GM19438 (cell line): Measurements from ENCODE around the gene CLNK.
A peak's percentile ranks its signal among the peaks of the same experiment; 100 is the strongest.

Source experiments
- ATAC-seq: cut with Tn5 transposase; IDR thresholded peaks from one replicate; pipeline ENCODE4 v1.9.1; 2021; ENCODE audit warnings: low read depth; ENCODE audit not compliant: unreplicated experiment

Gene CLNK

DNA sequence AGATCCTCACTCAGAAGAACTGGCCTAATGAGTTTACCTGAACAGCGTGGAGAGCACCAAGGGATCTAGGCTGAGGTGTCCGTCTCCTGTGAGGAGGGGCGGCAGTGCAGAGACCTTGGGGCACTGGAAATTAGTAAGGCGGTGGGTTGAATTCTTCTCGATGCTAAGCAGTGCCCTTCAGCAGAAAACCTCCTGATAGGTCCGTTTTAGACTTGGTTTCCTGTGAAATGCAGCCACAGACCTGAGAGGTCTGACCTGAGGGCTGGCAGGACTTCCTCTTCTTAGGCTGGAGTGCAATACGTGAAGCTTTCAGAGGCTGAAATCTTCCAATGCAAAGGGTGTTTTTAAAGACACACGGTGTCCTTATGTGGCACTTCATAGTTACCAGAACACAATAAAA, at the start of gene CLNK:
TSS of gene CLNK (minus strand) at position 138 of the 400 bp plus-strand sequence. CDS start 16,899 bp downstream, outside the sequence.
- ATAC-seq: peak; percentile 75

GRCh38 chr4:10733481-10734062, 49.0 kb upstream of the CLNK start:
- no peak for ATAC-seq

DNA sequence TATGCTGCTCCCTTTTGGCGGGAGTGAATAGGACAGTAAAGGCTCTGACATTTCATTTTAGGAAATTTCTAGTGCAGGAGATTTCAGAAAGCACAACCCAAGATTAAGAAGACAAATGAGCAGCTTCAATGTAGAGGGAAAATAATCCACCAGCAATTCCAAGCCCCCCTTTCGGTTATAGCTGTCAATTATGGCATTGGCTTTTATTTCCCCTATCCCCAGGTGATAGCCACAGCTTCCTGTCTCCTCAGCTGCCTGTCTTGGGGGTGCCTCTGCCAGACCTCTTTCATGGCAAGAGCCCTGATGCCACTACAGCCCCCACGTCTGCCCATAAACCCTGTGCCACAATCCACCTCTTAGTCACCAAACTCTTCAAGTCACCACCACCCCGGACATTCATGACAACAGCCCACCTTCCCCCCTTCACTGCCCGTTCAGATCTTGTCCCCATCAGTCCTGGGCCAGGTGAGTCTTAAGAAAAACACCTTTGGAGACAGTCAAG, 48.4 kb upstream of the CLNK start:
- no peak for ATAC-seq

- no peak for ATAC-seq
Observed at GRCh38 chr4:10732235-10732913, 47.8 kb upstream of the CLNK start.

DNA sequence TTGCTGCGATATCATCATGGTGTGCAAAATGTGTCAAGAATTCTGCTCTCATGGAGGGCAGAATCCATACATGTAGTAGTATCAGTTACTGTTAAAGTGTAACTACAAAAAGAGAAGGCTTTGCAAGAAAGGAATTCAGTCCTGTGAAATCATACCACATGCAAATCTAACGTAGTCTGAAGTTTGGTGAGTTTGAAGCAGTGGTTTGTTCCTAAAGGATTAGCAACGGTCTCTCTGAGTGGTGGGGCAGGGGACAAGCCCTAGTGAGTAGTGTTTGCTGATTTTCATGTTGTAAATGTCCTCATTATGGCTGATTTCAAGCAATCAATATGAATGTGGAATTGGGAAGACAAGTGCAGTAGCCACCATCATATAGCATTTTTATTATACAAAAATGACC, 47.1 kb upstream of the CLNK start:
- peak; percentile 35 for ATAC-seq

- no peak for ATAC-seq
Observed at GRCh38 chr4:10731162-10731561, 46.6 kb upstream of the CLNK start.

DNA sequence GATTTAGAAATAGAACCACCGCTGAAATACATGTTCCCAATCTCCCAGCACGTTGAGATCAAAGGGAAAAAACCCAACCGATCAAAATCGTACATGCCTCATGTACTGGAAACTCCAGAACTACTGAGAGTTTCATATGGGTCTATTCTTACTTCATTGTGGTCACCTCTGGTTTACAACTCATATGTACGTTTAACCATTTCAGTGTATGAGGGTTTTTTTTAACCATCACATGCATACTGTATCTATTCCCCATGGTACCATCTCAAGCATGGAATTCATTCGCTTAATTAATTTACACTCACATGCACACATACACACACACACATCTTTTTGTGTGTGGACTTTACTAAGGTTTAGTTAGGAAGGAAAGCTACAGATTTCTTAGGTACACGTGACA, 46.0 kb upstream of the CLNK start:
- ATAC-seq: peak; percentile 57

DNA sequence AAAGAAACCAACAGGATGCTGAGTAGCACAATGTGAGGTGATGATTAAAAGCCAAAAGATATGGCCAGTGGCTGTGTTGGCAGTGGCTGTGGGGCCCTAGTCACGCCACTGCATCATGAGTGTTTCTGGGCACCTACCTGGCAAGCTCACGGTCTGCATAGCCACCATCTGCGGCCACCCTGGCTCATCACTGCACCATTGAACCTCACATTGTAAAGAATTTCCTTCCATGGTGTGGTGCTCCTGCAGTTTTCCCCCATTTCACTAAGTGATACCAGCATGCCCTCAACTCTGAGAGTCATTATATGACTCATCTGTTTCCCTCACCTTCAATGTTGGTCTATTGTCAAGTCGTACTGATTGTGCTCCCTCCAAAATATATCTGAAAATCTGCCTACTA, 45.5 kb upstream of the CLNK start:
- ATAC-seq: peak; percentile 27

- no peak for ATAC-seq
Observed at GRCh38 chr4:10729366-10729765, 44.8 kb upstream of the CLNK start.

GRCh38 chr4:10728016-10728415, 43.4 kb upstream of the CLNK start:
- ATAC-seq: no peak

- ATAC-seq: no peak
Observed at GRCh38 chr4:10727140-10727880, 42.7 kb upstream of the CLNK start.

DNA sequence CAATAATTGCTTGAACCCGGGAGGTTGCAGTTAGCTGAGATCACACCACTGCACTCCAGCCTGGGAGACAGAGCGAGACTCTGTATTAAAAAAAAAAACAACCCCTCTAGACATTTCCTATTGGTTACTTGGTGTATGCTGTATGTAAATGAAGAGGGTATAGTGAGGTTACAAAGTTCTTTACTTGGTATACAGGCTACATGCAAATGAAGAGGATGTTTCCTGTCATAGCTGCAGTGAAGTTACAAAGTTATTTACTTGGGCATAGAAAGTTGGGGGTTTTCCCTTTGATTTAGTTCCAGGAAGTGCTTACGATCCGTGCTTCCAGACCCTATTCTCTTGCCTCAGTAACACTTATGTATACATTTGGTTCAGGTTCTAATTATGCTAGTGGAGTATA, 38.4 kb upstream of the CLNK start:
- ATAC-seq: peak; percentile 91

DNA sequence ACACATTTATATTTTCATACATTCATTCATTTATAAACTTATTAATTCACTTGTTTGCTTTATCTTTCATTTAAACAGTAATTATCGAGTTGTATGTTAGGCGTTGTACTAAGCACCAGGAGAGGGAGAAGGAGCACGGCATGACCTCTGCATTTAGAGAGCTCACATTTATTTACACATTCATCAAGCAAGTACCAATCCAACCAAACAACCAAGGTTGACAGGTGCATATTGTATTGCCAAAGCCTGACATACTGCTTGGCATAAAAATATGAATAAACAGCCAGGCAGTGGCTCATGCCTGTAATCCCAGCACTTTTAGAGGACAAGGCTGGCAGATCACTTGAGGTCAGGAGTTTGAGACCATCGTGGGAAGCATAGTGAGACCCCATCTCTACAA, 37.0 kb upstream of the CLNK start:
- no peak for ATAC-seq

DNA sequence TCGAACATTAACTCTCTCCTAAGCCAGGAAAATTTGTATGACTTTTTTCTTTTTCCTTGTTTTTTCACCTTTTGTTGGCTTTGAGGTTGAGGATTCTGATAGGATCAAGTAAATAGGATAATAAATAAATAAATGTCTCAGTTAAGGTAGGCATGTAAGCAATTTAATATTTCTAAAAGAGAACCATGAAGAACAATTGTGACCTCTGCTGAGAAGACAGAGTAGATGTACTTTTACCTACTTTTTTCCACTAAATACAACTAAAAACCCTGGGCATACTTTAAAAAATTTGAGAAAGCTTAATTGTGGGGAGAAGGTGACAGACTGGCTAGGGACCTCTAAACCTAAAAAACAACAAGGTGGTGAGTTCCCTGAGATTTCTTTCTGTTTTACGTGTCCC, 31.6 kb upstream of the CLNK start:
- ATAC-seq: no peak

DNA sequence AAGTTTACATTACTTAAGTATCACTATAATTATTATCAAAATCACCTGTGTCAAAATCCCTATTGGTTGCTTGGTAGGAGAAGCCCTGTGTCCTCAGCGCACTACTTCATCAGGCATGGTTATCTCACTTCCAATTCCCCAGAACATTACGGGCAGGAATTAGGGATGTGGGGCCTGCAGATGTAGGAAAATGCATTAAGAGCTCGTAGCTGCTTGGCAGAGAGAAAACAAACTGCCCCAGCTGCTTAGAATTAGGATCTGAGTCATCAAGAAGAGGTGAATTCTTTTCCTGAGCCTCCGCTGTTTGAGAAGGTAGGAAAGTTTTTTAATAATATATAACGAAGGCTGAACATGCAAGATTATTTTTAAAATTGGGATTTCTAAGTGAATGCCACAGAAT, 31.1 kb upstream of the CLNK start:
- no peak for ATAC-seq

- no peak for ATAC-seq
Observed at GRCh38 chr4:10715135-10715534, 30.6 kb upstream of the CLNK start.

DNA sequence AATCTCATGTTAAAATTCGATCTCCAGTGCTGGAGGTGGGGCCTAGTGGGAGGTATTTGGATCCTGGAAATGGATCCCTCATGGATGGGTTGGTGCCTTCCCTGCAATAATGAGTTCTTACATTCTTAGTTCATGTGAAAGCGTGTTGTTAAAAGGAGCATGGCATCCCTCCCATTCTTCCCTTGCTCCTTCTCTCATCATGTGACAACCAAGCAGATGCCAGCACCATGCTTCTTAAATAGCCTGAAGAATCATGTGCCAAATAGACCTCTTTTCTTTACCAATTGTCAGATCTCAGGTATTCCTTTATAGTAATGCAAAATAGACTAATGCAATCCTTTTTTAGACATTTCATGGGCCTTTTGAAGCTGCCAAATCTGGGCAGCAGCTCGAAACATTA, 29.0 kb upstream of the CLNK start:
- ATAC-seq: no peak

DNA sequence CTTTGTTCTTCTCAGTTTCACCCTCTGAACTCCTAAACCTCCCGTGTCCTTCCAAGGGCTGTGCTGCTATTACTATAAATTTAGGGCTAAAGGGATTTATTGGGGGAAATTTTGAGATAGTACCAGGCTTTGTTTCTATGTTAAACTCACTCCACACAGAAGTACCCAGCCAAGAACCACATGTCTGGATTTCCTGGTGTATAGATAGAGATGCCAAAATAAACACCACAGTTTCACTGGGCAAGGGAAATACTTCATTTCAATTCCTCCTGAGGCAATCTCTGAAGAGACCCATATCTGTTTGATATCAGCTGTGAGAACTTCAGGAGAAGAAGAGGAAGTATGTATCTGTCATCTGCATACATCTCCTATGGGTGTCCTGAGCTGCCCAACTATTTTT, 21.7 kb upstream of the CLNK start:
- no peak for ATAC-seq

DNA sequence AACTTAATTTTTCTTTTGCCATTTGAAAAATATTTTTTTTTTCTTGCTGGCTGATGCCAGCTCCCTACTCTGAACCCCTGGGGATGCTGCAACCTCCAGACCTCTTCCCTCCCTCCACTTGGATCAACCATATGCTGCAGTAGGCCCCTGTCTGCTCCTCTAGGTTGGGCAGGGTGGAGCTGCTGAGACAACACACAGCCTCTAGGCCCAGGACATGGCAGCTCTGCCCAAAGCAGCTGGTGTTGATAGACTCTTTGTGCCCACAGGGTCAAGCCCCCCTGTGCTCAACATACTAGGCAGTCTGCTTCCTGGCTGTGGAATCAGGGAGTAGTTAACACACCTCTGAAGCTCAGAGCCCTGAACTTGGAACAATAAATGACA, 19.9 kb upstream of the CLNK start:
- no peak for ATAC-seq

- no peak for ATAC-seq
Observed at GRCh38 chr4:10703766-10704429, 19.3 kb upstream of the CLNK start.

DNA sequence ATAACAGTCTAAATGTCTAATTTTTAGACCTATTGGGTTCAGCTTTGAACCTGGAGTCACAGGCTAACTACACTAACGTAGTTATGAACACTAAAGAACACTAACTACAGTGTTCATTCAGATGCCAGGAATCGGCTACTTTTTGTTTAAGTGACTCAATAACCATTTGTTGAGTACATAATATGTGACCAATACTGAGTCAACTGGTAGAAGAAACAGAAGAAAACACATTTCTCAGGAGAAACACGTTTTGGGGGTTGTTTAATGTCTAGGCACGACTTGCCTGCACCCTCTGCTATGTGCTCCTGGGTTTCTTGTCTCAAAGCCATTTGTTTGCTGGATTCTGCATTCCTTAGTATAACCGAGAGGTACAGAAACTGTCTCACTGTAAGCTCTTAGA, 18.6 kb upstream of the CLNK start:
- no peak for ATAC-seq
